ENCODE measurements around the gene GBX1.

The GBX1 gene

DNA sequence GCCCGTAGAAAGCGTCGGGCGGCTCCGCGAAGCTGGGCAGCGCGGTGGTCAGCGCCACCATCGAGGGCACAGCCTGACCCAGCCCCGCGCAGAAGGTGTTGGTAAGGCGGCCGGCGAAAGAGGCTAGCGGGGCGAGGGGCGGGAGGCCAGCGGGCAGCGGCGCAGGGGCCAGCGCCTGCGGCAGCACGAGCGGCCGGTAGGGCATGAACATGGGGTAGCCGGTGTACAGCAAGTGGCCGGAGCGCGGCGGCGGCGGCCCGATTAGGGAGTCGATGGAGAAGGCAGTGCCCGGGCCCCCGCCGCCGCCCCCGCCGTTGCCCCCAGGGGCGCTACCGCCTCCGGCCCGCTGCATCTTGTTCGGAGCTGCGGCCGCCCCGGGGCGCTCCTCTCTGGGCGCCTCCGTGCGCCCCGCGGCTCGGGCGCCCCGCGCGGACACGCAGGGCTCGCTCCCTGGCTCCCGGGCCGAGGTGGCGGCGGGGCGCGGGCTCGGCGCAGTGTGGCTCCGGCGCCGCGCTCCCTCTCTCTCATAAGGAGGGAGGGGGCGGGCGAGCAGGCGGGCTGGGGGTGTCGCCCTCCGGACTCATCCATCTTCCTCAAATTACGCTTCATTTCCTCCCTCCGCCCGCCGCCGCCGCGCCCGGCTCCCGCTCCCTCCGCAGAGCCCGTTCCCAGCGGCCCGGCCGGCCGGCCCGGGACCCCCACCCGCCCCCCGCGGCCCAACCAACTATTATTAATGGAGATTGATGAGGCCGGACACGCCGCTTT is at the start of gene GBX1:
Gene GBX1 (minus strand): TSS at position 498 of the 765 bp plus-strand sequence. CDS start 146 bp downstream, at position 352.
- no peaks in the 10 kb centered on the region for H3K36me3 ChIP-seq (replicated peaks)
- H3K4me3 ChIP-seq (ENCODE audit: low read depth, low read length), result peak within 1 kb of the TSS; percentile 32
- DNase-seq, result no peak
- no peak within 1 kb of the TSS for H3K27ac ChIP-seq
- in situ Hi-C loops (cut with HindIII; ENCODE audit: low pct_ligation_motif_present, low sequenced_read_pairs), result no loop called here
- peaks cover 59% of the 10 kb centered on the region for H3K27me3 ChIP-seq (replicated peaks)
- TF ChIP-seq, protein P1, sequence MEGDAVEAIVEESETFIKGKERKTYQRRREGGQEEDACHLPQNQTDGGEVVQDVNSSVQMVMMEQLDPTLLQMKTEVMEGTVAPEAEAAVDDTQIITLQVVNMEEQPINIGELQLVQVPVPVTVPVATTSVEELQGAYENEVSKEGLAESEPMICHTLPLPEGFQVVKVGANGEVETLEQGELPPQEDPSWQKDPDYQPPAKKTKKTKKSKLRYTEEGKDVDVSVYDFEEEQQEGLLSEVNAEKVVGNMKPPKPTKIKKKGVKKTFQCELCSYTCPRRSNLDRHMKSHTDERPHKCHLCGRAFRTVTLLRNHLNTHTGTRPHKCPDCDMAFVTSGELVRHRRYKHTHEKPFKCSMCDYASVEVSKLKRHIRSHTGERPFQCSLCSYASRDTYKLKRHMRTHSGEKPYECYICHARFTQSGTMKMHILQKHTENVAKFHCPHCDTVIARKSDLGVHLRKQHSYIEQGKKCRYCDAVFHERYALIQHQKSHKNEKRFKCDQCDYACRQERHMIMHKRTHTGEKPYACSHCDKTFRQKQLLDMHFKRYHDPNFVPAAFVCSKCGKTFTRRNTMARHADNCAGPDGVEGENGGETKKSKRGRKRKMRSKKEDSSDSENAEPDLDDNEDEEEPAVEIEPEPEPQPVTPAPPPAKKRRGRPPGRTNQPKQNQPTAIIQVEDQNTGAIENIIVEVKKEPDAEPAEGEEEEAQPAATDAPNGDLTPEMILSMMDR (IDR thresholded peaks at IDR 0.05; ENCODE audit: low read depth, low read length, missing control alignments), result no peak

DNA sequence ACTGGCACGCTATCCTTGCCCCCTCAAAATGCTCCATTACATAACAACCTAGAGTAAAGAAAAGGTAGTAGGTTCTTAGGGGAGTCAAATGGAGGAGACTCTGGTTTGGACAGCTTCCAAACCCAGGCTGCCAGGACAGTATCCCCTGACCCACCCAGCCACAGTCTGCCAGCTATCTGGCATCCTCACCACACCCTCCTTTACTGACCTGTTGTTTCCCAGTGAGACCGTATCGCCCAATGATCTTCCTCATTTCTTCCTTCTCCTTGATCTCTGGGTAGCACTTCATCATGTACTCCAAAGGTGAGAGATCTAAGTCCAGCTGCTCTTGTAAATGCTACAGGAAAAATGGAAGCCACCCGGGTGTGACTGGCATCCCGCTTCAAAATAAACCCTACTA is 47.9 kb upstream of the GBX1 start:
- in situ Hi-C loops (cut with HindIII; ENCODE audit: low pct_ligation_motif_present, low sequenced_read_pairs), result no loop called here
- Histone ChIP-seq H3K27me3 (replicated peaks) (no peaks in the 10 kb centered on the region), H3K4me3 (ENCODE audit: low read depth, low read length) (no peak overlapping the region), H3K27ac (no peak overlapping the region), H3K36me3 (replicated peaks) (peaks cover 63% of the 10 kb centered on the region)
- DNase-seq, result no peak
- TF ChIP-seq, protein P1 (IDR thresholded peaks at IDR 0.05; ENCODE audit: low read depth, low read length, missing control alignments), result no peak

DNA sequence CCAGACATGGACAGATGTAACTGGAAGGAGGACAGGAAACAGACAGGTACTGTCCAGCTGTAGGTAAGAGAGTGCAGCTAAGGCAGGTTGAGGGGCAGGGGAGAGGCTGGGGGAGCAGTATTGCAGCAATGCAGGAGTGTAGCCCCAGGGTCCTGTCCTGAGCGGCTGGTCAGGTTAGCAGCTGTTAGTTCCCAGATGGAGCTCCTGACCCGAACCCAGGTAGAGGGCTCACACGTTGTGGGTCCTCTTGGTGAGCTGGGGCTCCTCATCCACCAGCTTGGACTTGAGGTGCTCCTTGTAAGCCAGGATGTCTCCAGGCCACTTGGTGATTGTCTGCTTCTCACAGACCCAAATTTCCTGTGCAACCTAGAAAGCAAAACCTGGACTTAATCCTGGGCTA is 46.3 kb upstream of the GBX1 start:
- H3K4me3 ChIP-seq (ENCODE audit: low read depth, low read length), result no peak overlapping the region
- H3K36me3 ChIP-seq (replicated peaks), result peaks cover 50% of the 10 kb centered on the region
- no peaks in the 10 kb centered on the region for H3K27me3 ChIP-seq (replicated peaks)
- no peak overlapping the region for H3K27ac ChIP-seq
- TF ChIP-seq, protein P1 (IDR thresholded peaks at IDR 0.05; ENCODE audit: low read depth, low read length, missing control alignments), result no peak
- no peak for DNase-seq
- in situ Hi-C loops (cut with HindIII; ENCODE audit: low pct_ligation_motif_present, low sequenced_read_pairs), result no loop called here

GRCh38 chr7:151212626-151213025 is 45.1 kb upstream of the GBX1 start:
- in situ Hi-C loops (cut with HindIII; ENCODE audit: low pct_ligation_motif_present, low sequenced_read_pairs), result no loop called here

DNA sequence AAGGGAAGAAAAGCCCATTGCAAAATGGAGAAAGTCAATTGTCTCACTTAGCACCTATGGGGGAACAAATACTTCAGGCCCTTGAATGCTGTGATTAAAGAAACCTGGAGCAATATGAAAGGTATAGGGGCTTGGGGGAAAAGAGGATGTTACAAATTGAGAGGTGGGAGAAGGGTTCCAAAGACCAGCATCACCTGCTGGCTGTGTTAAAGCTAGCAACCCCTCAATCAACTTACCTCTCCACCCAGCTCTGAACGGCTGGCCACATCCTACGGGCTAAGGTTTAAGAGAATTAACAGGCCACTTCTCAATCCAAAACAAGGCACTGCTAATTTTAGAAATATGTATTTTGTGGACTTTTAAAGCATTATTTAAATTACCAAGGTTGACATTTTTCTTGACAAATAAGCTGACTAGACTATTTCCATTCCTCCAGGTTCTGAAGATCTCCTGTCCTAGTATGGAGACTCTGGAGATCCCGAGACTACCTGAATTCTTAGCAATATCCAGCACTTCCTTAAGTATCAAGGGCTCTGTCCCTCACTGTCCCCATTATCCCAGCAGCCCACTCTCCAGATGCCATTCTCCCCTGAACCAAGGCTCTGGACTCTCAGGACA is 43.8 kb upstream of the GBX1 start:
- Histone ChIP-seq H3K36me3 (replicated peaks) (peaks cover 30% of the 10 kb centered on the region), H3K27me3 (replicated peaks) (no peaks in the 10 kb centered on the region), H3K4me3 (ENCODE audit: low read depth, low read length) (no peak overlapping the region), H3K27ac (no peak overlapping the region)
- in situ Hi-C loops (cut with HindIII; ENCODE audit: low pct_ligation_motif_present, low sequenced_read_pairs), result no loop called here
- TF ChIP-seq, protein P1 (IDR thresholded peaks at IDR 0.05; ENCODE audit: low read depth, low read length, missing control alignments), result peak; percentile 3
- DNase-seq, result no peak

More at GRCh38 chr7:151212626-151213025, 45.1 kb upstream of the GBX1 start:
- TF ChIP-seq, protein P1 (IDR thresholded peaks at IDR 0.05; ENCODE audit: low read depth, low read length, missing control alignments), result no peak
- H3K36me3 ChIP-seq (replicated peaks), result peaks cover 41% of the 10 kb centered on the region
- no peak for DNase-seq
- H3K27ac ChIP-seq, result no peak overlapping the region
- H3K27me3 ChIP-seq (replicated peaks), result no peaks in the 10 kb centered on the region
- no peak overlapping the region for H3K4me3 ChIP-seq (ENCODE audit: low read depth, low read length)

Data from brain microvascular endothelial cell (primary cell).